ENCODE measurements around the gene RNF38. TPM values are rescaled to one million over a fixed set of nuclear protein-coding genes. Genes with fewer than 3 reads are reported as not detected.

RNF38 gene
- total RNA-seq, 1 experiment from 2014 or later: 60.2 TPM

- no peak for TF ChIP-seq CTCF (conservative IDR thresholded peaks at IDR 0.05)
- peaks cover 3% of the 10 kb centered on the region for H3K23me2 ChIP-seq (ENCODE audit: insufficient read length, low read depth, low read length, poor library complexity, severe bottlenecking)
- H2BK5ac ChIP-seq (ENCODE audit: insufficient read length, low read length): no peak overlapping the region
- Mint-ChIP-seq H3K27me3 (ENCODE audit: low read depth) (no peaks in the 10 kb centered on the region), H3K9me3 (no peaks in the 10 kb centered on the region; a peak in 1 of 5 replicates), H3K4me3 (no peak overlapping the region), H3K36me3 (ENCODE audit: insufficient read depth in 1 of 3, low read depth in 3 of 3) (peaks cover 2 to 21% (median 14%) of the 10 kb centered on the region in 3 experiments; a peak in 5 of 7 replicates), H3K27ac (no peak overlapping the region), H3K4me1 (peaks cover 33 to 39% of the 10 kb centered on the region in 2 experiments)
- no peaks in the 10 kb centered on the region for H3K9me3 ChIP-seq (ENCODE audit: control insufficient read depth, low read depth, low read length)
- peaks cover 4% of the 10 kb centered on the region; the same call in 1 of the 2 replicates for H3K4me1 ChIP-seq (ENCODE audit: insufficient read depth, low read length)
- no peaks in the 10 kb centered on the region for H3K79me1 ChIP-seq (ENCODE audit: insufficient read depth, low read depth, low read length, poor library complexity, severe bottlenecking)
- no peak overlapping the region for H2BK20ac ChIP-seq (ENCODE audit: low read depth, low read length, poor library complexity, severe bottlenecking)
- DNase-seq: no peak
- H4K8ac ChIP-seq (replicated peaks; ENCODE audit: insufficient read length, low read depth, low read length): no peak overlapping the region
- H3K79me2 ChIP-seq (ENCODE audit: insufficient read depth, low read length): peaks cover 43% of the 10 kb centered on the region; the same call in 1 of the 2 replicates
- no peak overlapping the region for H3T11ph ChIP-seq (ENCODE audit: low read length)
- H3K4ac ChIP-seq (ENCODE audit: low read depth, low read length): no peak overlapping the region
- H2BK120ac ChIP-seq (ENCODE audit: low read depth, low read length, poor library complexity, severe bottlenecking): no peak overlapping the region
- no CpG with 5 or more reads among the region's 9 CpGs for WGBS (ENCODE audit: extremely low coverage, insufficient read length, low lambda C conversion rate)
- H4K91ac ChIP-seq (ENCODE audit: insufficient read length, low read depth, low read length): no peak overlapping the region
- no peak overlapping the region for H3K56ac ChIP-seq (ENCODE audit: insufficient read length, low read depth, low read length)
- no peak overlapping the region for H3K23ac ChIP-seq (ENCODE audit: insufficient read length, low read depth, low read length)
- no peak overlapping the region for H3K4me2 ChIP-seq (ENCODE audit: insufficient read depth, insufficient read length, low read length)
- H3K14ac ChIP-seq (ENCODE audit: insufficient read depth, low read length): no peak overlapping the region
- H4K20me1 ChIP-seq (ENCODE audit: control insufficient read depth, insufficient read depth, insufficient read length): no peaks in the 10 kb centered on the region
- H2AK5ac ChIP-seq (ENCODE audit: insufficient read length, low read length): no peak overlapping the region
- H3K27ac ChIP-seq (ENCODE audit: insufficient read length, low read depth, low read length): no peak overlapping the region
- H2AFZ ChIP-seq (ENCODE audit: low read length): no peak overlapping the region
- no peak overlapping the region for H3K18ac ChIP-seq (ENCODE audit: insufficient read length, low read depth, low read length)
- H2BK12ac ChIP-seq (ENCODE audit: insufficient read length, low read depth, low read length): no peak overlapping the region
- H4K5ac ChIP-seq (ENCODE audit: insufficient read length, low read depth, low read length): no peak overlapping the region
- H3K9ac ChIP-seq (ENCODE audit: extremely low read depth, insufficient read length, low read length): no peak overlapping the region
- H3K27me3 ChIP-seq (ENCODE audit: insufficient read depth, low read length): no peaks in the 10 kb centered on the region
- no peak overlapping the region for H2BK15ac ChIP-seq (ENCODE audit: low read depth, low read length)
Observed at GRCh38 chr9:36396985-36397384, 3.1 kb downstream of the RNF38 start.
